WI38 (cell line): ENCODE results near the gene UBA52.

Experiments used
- H3K4me3 ChIP-seq: 2 replicates; pipeline ENCODE4 v1.5.1; 2011; ENCODE audit warnings: low read depth, mild to moderate bottlenecking, control low read depth, low read length
- TF ChIP-seq, protein P1 (sequence below): IDR thresholded peaks from 2 replicates; pipeline ENCODE4 v1.5.1; 2012; ENCODE audit warnings: low read depth, mild to moderate bottlenecking, control low read depth, low read length

The UBA52 gene

GRCh38 chr19:18611327-18612050 lies 39.8 kb downstream of the UBA52 start:
- TF ChIP-seq, protein P1, sequence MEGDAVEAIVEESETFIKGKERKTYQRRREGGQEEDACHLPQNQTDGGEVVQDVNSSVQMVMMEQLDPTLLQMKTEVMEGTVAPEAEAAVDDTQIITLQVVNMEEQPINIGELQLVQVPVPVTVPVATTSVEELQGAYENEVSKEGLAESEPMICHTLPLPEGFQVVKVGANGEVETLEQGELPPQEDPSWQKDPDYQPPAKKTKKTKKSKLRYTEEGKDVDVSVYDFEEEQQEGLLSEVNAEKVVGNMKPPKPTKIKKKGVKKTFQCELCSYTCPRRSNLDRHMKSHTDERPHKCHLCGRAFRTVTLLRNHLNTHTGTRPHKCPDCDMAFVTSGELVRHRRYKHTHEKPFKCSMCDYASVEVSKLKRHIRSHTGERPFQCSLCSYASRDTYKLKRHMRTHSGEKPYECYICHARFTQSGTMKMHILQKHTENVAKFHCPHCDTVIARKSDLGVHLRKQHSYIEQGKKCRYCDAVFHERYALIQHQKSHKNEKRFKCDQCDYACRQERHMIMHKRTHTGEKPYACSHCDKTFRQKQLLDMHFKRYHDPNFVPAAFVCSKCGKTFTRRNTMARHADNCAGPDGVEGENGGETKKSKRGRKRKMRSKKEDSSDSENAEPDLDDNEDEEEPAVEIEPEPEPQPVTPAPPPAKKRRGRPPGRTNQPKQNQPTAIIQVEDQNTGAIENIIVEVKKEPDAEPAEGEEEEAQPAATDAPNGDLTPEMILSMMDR, result no peak
- no peak overlapping the region for H3K4me3 ChIP-seq

DNA sequence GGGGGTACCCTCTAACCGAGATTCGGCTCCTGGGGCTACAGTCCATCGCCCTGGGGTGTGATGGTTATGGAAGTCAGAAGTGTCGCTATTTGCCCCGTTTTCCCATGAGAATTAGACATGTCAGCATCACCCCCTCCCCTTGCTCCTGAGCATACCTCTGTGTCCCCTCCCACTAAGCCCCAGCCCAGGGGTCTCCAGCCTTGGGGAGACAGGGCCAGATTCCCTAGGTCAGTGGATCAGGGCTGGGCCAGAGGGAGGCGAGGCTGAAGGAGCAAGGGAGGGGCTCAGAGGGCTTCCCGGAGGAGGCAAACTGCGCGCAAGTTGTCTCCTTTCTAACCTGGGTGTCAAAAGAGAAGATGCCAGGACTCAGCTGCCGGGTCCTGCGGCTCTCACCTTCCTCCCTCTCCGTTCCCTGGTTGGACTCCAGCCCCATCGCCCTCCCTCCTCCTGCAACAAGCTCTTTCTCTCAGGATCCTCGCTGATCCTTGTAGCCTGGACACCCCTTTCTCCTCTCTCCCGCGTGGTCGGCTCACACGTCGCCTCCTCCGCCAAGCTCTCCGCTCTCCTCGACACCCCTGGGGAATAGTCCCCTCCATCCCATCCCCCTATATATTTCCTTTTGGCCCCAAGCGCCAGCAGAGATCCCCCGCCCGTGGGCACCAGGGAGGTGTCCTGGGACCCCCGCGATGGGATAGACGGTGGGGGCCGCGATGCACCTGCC lies 40.6 kb downstream of the UBA52 start:
- H3K4me3 ChIP-seq, result peak overlapping the region; percentile 53
- TF ChIP-seq, protein P1, result no peak

GRCh38 chr19:18612772-18613588 lies 41.3 kb downstream of the UBA52 start, which contains the start of gene TMEM59L:
Gene TMEM59L (plus strand): TSS chr19:18612870. CDS start chr19:18612959, 89 bp downstream.
- H3K4me3 ChIP-seq, result peak within 1 kb of the TSS; percentile 53
- TF ChIP-seq, protein P1, result no peak

DNA sequence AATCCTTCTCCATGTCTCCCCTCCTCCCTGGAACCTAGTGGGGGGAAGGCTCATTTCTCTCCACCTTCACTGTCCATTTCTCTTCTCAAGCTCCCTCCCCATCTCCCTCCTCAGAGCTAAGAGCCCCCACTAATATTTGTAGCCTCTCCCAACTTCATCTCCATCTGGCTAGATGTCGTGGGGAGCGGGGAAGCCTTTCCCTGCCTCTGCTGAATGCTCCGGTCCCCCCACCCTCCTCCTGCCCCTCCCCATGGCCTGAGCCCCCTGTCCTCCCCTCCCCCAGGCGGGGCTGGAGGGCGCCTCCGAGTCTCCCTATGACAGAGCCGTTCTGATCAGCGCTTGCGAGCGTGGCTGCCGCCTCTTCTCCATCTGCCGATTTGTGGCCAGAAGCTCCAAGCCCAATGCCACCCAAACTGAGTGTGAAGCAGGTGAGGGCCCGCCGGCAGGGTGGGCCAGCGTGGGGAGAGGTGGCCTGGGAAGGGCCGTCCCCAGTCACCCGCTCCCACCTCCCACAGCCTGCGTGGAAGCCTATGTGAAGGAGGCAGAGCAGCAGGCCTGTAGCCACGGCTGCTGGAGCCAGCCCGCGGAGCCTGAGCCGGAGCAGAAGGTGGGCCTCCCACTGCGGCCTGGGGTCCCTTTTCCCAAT lies 42.1 kb downstream of the UBA52 start:
- TF ChIP-seq, protein P1, result no peak
- no peak overlapping the region for H3K4me3 ChIP-seq

GRCh38 chr19:18616023-18616422 lies 44.4 kb downstream of the UBA52 start:
- H3K4me3 ChIP-seq, result no peak overlapping the region
- TF ChIP-seq, protein P1, result no peak

DNA sequence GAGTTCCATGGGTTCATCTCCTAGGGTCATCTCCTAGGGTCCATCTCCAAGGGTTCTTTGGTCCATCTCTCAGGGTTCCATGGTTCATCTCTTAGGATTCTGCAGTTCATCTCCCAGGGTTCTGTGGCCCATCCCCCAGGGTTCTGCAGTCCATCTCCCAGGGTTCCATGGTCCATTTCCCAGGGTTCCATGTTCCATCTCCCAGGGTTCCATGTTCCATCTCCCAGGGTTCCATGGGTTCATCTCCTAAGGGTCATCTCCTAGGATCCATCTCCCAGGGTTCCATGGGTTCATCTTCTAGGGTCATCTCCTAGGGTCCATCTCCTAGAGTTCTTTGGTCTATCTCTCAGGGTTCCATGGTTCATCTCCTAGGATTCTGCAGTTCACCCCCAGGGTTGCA lies 45.9 kb downstream of the UBA52 start:
- TF ChIP-seq, protein P1, result no peak
- H3K4me3 ChIP-seq, result no peak overlapping the region
